Measurements from ENCODE around the gene IFNAR2.
"Not testable (repeated sequence)": the region's sequence is repeated elsewhere in the genome, so short reads cannot be mapped to it uniquely, and the experiment has no call there.

Gene IFNAR2

GRCh38 chr21:33245289-33245918 is 15.7 kb downstream of the IFNAR2 start:
- DNase-seq: no peak

GRCh38 chr21:33246506-33246905 is 16.8 kb downstream of the IFNAR2 start:
- no peak for DNase-seq

GRCh38 chr21:33246963-33247362 is 17.2 kb downstream of the IFNAR2 start:
- DNase-seq: no peak

GRCh38 chr21:33247599-33247998 is 17.9 kb downstream of the IFNAR2 start:
- DNase-seq: peak; percentile 89 to 92

- DNase-seq: no peak
Measured at GRCh38 chr21:33249331-33250002, 19.7 kb downstream of the IFNAR2 start.

GRCh38 chr21:33251119-33251518 is 21.4 kb downstream of the IFNAR2 start:
- no peak for DNase-seq

- not testable (repeated sequence) for DNase-seq
Measured at GRCh38 chr21:33253382-33253781, 23.6 kb downstream of the IFNAR2 start.

GRCh38 chr21:33254766-33255165 is 25.0 kb downstream of the IFNAR2 start:
- DNase-seq: no peak

GRCh38 chr21:33255404-33255803 is 25.7 kb downstream of the IFNAR2 start:
- DNase-seq: no peak

GRCh38 chr21:33256019-33256418 is 26.3 kb downstream of the IFNAR2 start:
- DNase-seq: no peak

- DNase-seq: peak in 1 of 2 experiments; percentile 9
Measured at GRCh38 chr21:33257094-33257803, 27.5 kb downstream of the IFNAR2 start.

GRCh38 chr21:33258475-33258874 is 28.7 kb downstream of the IFNAR2 start:
- no peak for DNase-seq

GRCh38 chr21:33259428-33259827 is 29.7 kb downstream of the IFNAR2 start:
- DNase-seq: no peak

- DNase-seq: no peak
Measured at GRCh38 chr21:33259995-33260394, 30.3 kb downstream of the IFNAR2 start.

GRCh38 chr21:33261635-33262034 is 31.9 kb downstream of the IFNAR2 start:
- DNase-seq: peak; percentile 91 to 93

- no peak for DNase-seq
Measured at GRCh38 chr21:33262921-33263320, 33.2 kb downstream of the IFNAR2 start.

- DNase-seq: no peak
Measured at GRCh38 chr21:33264561-33264960, 34.8 kb downstream of the IFNAR2 start.

GRCh38 chr21:33265664-33266049 is 35.9 kb downstream of the IFNAR2 start:
- peak; percentile 97 to 98 for DNase-seq

- DNase-seq: peak; percentile 63 to 76
Measured at GRCh38 chr21:33266050-33266788, 36.5 kb downstream of the IFNAR2 start, which contains the start of gene IL10RB. Gene IL10RB, plus strand, starts transcription at chr21:33266367. Its CDS starts 99 bp downstream, at chr21:33266466.

GRCh38 chr21:33266789-33267135 is 37.0 kb downstream of the IFNAR2 start:
- DNase-seq: no peak

- DNase-seq: no peak
Measured at GRCh38 chr21:33267250-33267649, 37.5 kb downstream of the IFNAR2 start.

- DNase-seq: no peak
Measured at GRCh38 chr21:33268393-33268736, 38.6 kb downstream of the IFNAR2 start.

GRCh38 chr21:33268737-33269441 is 39.2 kb downstream of the IFNAR2 start:
- no peak for DNase-seq

Measured in Kasumi-1 (cell line).